GM19395 (cell line): ENCODE data around the gene GCH1.
"Not testable (repeated sequence)": the region's sequence is repeated elsewhere in the genome, so short reads cannot be mapped to it uniquely, and the experiment has no call there.

Experiments
- ATAC-seq: cut with Tn5 transposase; IDR thresholded peaks from one replicate; pipeline ENCODE4 v1.9.1; 2021; ENCODE audit warnings: mild to moderate bottlenecking, moderate library complexity; ENCODE audit not compliant: unreplicated experiment

Gene GCH1

DNA sequence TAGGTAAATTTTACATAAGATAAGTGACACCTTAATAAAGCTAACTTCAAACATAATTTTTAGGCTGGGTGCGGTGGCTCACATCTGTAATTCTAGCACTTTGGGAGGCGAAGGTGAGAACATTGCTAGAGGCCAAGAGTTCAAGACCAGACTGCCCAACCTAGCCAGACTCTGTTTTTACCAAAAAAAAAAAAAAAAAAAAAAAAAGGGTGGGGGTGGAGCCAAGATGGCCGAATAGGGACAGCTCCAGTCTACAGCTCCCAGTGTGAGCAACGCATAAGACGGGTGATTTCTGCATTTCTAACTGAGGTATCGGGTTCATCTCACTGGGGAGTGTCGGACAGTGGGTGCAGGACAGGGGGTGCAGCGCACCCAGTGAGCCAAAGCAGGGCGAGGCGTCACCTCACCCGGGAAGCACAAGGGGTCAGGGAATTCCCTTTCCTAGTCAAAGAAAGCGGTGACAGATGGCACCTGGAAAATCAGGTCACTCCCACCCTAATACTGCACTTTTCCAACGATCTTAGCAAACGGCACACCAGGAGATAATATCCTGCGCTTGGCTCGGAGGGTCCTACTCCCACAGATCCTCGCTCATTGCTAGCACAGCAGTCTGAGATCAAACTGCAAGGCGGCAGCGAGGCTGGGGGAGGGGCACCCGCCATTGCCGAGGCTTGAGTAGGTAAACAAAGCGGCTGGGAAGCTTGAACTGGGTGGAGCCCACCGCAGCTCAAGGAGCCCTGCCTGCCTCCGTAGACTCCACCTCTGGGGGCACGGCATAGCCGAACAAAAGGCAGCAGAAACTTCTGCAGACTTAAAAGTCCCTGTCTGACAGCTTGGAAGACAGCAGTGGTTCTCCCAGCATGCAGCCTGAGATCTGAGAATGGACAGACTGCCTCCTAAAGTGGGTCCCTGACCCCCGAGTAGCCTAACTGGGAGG lies 32.2 kb downstream of the GCH1 start:
- ATAC-seq: not testable (repeated sequence)

DNA sequence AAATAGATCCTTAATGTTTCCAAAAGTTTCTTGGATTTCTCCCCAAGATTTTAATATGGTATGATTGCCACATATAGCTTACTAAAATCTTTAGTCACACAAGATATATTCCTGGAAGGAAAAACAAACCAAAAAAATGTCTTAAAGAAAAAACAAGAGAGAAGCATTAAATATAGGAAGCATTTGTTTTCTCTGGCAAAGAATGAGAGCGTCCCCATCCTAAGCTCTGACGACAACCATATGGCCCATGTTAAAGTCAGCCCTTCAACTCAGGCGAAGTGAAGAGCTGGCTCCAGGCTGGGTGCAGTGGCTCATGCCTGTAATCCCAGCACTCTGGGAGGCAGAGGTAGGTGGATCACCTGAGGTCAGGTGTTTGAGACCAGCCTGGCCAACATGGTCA lies 35.6 kb downstream of the GCH1 start:
- no peak for ATAC-seq

DNA sequence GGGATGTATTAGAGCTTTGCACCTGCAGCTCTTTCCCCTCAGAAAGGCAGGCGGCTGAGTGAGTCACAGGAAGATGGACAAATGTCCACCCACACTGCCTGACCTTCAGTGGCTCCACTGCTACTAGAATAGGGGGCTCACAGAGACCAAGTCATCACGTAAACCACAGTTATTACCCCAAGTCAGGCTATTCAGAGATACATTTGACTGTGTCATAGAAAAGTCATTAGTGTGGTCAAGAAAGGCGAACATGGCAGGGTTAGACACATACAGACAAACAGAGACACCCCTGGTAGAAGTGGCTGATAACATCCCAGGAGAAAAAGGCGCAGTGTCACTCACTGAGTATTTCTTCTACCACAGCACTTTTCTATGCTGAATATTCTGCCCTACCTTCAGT lies 36.0 kb downstream of the GCH1 start:
- ATAC-seq: no peak

DNA sequence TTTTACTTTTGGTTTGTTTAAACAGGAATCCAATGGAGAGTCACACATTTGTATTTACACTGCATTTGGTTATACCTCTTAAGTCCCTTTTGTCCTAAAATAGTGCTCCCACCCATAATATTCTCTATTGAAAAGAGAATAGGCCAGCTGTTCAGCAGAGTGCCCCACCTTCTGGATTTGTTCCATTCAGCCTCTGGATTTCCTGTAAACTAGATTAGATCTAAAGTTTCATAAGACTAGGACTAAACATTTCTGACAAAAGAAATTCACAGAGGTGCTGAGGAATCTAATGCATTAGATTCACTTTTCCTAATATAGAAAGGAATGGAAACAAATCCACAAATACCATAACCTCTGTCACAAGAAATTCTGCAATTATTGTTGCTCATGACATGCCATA lies 38.1 kb downstream of the GCH1 start:
- ATAC-seq: no peak

DNA sequence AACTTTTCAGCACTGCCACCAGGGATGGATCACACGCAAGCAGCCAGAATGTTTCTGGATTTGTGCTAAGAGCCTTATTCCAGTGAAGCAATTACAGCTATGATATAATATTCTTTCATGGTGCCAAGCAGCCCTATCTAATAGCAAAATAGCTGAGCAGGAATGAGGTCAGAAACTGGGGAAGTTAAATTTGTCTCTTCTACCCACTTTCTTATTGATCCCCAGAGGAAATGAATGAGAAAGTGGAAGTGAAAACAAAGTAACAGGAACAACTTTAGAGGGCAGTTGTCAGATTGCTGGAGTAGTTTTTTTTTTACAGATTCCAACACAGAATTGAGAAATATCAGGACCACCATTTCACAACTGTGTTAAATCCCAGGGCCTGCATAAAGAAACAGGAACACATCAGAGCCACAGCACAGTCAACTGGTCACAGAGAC lies 44.8 kb downstream of the GCH1 start:
- ATAC-seq: peak; percentile 75

DNA sequence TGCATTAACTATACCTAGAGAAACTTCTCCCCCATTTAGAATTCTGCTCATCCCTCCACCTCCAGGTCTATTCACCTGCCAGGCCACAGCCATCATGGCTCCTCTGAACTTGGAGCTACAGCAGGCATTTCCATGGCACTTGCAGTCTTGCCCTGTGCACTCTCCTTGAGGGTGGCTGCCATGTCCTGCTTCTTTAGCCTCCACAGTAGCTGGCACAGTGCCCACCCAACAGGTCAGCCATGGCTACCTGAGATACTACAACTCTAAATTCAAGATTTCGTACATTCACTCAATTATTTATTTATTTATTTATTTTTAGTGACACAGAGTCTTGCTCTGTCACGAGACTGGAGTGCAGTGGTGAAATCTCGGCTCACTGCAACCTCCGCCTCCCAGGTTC lies 46.5 kb downstream of the GCH1 start:
- no peak for ATAC-seq

DNA sequence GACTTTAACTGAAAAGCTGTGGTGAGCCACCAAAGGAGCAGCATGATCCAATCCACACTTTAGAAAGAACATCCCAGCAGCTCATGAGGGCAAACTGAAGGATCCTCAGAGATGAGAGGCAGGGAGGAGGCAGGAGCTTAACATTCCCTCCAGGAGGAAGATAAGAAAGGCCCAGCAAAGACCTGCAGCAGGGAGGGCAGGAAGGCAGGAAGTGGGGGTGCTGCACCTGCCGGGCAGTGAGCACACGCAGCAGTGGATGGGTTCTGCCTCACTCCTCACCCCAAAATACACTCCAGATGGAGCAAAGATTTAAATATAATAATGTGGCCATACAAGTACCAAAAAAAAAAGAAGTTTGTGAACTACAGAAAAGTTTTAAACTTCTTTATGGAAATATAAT lies 48.4 kb downstream of the GCH1 start:
- no peak for ATAC-seq

DNA sequence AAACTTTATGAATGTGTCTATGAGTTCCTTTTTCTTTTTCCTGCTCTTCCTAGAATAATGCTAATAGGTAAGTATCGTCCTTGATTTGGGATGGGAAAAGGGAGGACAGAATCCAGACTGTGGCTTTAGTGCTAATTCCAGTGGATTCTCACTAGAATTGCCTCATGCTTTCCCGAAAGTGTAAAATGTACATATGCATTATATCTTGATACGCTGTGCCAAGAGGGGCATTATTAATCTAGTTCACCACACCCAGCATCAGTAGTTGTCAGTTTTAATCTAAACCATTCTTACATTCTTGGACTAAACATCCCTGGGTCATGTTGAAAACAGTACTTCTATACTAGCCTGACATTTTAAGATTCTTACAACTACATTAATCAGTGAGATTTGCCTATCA lies 49.3 kb downstream of the GCH1 start:
- ATAC-seq: no peak

DNA sequence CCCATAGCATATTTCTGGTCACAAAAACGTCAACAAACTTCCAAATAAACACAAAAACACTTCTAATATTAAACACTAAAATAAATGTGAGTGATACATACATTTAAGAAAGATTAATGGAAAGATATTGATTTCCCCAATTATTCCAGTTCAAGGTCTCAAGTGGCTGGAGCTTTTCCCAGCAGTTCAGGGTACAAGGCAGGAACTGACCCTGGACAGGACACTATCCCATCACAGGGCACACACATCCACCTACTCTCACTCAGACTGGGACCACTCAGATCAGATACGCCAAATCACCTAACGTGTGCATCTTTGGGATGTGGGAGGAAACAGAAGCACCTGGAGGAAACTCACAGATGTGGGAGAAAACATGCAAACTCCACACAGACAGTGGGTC lies 50.4 kb downstream of the GCH1 start:
- ATAC-seq: no peak

DNA sequence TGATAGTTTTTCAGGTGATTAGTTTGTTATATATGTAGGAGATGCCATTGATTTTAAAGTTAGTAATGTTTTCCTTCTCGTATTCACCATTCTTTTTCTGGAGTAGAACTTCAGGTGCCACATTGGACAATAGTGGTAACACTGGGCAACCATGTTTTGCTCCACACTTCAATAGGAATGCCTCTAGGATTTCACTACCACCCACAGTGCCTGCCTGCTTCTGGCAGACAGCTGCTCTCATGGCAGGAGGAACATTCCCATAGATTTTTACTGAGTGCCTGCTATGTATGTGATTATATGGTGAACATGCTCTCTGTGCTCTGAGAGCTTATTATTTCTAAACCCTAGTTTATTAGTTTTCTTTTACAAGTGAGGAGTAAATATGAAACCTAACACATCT lies 53.7 kb downstream of the GCH1 start:
- no peak for ATAC-seq

DNA sequence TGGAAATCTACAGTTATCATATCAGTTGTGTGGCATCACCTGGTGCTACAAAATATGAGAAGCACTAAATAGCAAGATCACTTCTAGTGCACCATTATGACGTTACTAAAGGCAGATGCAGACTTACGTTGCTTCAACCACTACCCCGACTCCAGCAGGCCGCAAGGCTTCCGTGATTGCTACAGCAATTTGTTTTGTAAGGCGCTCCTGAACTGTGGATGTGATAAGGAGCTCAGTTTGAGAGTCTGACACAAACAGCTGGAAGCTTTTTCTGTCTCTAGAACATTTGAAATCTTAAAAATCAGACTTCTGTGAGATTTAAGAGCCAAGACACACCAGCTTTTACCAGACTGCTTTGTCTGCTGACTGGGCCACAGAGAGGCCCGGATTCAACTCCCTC lies 57.0 kb downstream of the GCH1 start:
- ATAC-seq: no peak

DNA sequence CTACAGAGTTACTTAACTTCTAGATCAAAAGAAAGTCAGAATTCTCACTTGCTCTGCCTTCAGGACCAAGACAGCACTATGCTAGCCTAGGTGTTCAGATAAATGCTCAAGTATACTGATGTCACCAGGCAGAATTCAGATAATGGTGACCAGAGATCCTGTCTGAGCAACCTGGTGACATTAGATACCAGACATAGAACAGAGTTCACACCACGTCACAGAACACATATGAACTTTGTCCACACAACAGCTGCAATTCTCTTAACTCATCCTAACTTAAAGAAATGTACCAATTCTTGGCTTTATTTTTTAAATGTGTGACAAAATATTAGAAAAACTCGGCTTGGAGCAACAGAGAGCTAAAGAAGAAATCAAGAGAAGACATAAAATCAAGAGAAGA lies 58.1 kb downstream of the GCH1 start:
- ATAC-seq: no peak

DNA sequence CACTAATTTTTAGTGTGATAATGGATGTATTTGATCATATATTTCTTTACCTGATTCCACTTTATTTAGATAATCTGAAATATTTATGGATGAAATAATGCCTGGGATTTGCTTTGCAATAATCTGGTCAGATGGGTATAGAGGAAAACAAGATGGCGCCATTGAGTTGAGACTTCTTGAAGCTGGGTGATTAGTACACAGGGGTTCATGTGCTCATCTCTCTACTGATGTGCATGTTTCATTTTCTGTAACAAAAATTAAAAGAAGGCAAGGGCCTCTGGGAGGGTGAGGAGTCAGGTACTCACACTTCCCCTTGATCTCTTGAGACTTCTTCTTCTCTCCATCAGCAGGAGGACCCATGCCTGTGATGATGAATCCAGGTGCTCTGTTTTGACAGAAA lies 61.8 kb downstream of the GCH1 start:
- no peak for ATAC-seq

DNA sequence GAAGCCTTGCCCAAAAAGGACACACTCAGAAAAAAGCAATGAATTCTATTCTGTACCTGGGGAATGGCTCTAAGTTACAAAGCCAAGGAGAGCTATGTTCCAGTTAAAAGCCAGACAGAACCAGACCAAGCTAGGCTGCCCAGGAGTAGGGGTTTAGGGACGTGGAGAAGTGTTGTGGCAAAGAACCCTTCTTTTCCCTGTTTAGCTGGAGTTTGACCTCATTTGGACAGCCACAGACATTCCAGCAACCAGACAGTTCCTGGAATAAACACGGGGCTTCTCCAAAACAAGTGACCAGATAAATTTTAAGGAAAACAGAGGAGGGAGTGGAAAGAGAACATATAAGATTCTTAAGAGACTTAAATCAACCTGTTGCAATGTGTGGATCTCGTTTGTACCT lies 62.3 kb downstream of the GCH1 start:
- ATAC-seq: no peak

DNA sequence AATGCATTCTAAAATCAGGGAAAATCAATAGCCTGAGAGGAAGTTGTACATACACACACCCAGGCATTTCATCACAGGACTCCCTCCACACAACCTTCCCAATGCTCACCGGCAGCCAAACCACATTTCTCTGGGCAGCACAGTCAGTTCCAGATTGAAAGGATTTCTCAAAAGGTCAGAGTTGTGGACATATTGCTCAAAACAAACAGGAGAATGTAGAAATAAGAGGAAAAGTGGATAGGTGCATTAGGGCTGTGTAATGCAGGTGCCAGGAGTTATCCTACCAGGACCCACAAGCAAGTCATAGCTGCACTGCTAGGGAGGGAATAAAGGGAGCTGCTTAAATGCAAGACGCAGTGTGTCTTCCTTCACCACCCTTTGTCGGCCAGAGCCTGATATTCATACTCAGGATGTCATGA lies 62.9 kb downstream of the GCH1 start:
- ATAC-seq: no peak

DNA sequence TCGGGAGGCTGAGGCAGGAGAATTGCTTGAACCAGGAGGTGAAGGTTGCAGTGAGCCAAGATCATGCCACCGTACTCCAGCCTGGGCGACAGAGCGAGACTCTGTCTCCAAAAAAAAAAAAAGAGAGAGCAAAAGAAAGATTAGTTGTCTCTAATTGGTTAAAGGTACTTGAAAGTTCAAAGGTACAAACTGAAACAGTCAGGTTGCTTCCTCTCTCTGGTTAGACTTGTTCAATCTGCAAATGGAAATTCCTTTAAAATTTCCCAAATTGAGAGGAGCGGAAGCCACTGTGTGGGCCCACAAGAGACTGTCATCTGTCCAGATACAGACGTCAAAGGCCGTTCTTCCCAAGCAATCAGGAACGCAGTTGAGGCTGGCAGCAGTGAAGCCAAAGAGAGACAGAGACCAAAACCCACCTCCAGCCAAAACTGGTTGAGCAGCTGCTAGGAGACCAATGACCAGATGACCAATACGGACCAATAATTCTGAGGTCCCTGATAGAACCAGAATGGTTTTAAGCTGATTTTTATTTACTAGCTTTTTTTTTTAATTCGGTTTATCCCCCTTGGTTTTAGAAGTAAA lies 63.6 kb downstream of the GCH1 start:
- ATAC-seq: no peak

DNA sequence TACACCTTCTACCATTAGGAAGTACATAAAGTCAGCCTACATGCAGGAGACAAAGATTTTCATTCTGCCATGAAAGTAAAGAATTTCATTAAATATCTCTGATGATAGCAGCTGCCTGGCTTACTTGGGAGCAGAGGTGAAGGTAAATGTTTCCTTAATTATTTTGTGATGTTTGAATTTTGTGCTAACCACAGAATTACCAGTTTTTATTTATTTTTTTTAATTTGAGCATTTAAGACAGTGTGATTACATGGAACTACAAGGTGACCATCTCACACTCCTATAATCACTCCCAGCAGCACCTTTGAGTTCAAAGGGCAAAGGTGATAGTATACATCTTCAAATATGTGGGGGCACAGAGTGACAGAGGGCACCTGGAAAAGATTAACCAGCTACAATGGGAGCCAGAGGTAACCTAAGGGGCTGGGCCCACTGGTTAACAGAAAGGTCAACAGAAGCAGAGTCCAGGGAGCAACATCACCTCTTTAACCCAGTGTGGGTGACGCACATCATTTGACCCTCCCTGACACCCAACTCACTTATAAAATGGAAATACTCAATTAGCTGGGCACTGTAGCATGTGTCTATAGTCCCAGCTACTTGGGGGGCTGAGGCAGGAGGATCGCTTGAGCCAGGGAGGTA lies 65.0 kb downstream of the GCH1 start:
- no peak for ATAC-seq

DNA sequence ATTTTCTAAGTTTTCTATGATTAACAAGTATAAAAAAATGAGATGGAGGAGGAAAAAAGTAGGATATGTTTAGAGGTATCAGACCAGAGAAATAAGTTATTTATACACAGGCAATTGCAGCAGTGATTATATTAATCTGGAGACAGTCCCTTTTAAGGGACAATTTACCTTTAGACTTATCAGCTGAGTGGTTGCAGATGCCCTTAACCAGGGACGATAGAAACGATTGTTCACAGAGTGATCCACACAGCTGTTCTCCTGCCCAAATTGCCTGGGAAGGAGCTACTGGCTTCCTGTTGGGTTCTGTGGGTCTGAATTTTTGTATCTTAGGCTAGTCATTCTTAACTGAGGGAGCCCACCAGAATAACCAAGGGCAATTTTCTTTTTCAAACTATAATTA lies 66.4 kb downstream of the GCH1 start:
- ATAC-seq: no peak

DNA sequence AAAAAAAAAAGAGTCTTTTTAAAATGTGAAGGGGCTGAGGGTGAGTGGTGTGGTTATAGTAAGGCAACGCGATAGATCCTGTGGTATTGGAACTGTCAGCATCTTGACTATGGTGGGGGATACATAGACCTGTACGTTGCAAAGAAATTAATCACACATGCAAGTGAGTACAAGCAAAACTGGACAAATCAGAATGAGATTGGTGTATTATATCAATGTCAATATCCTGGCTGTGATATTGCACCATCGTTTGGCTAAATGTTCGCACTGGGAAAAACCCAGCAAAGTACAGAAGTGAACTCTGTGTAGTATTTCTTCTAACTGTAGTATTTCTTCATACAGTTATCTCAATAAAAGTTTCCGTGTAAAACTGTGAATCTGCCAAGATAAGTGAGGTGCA lies 67.9 kb downstream of the GCH1 start:
- ATAC-seq: no peak

DNA sequence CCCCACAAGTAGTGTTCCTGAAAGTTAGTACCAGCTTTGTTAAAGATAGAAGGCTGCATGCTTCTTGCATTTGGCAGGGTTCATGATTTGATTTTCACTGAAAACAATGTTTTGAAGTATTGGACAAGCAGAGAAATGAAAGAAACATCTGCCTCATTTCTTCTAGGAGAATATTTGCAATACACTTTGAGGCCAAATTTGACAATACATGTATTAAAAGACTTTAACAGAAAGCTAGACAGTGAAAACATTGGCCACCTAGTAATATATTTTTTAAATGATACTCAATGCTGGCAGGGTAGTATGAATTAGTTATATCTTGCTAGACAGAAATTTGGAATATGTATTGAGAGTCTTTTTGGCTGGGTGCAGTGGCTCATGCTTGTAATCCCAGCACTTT lies 68.5 kb downstream of the GCH1 start:
- ATAC-seq: no peak

DNA sequence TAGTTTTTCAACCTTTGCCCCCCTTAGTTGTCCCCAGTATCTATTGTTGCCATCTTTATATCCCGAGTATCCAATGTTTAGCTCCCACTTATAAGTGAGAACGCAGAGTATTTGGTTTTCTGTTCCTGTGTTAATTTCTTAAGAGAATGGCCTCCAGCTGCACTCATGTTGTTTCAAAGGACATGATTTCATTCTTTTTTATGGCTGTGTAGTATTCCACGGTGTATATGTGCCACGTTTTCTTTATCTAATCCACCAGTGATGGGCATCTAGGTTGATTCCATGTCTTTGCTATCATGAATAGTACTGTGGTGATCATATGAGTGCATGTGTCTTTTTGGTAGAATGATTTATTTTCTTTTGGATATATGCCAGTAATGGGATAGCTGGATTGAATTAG lies 72.0 kb downstream of the GCH1 start:
- ATAC-seq: no peak
